HG02588 (cell line): Measurements from ENCODE around the gene POTEI.
"Not testable (repeated sequence)": the region's sequence is repeated elsewhere in the genome, so short reads cannot be mapped to it uniquely, and the experiment has no call there.

Source experiments
- ATAC-seq: cut with Tn5 transposase; IDR thresholded peaks from one replicate; pipeline ENCODE4 v1.9.1; 2021; ENCODE audit warnings: mild to moderate bottlenecking, moderate library complexity; ENCODE audit not compliant: unreplicated experiment

Gene POTEI

GRCh38 chr2:130491073-130491472 lies 18.1 kb downstream of the POTEI start:
- ATAC-seq = not testable (repeated sequence)

GRCh38 chr2:130455413-130455812 lies 53.7 kb downstream of the POTEI start:
- not testable (repeated sequence) for ATAC-seq

DNA sequence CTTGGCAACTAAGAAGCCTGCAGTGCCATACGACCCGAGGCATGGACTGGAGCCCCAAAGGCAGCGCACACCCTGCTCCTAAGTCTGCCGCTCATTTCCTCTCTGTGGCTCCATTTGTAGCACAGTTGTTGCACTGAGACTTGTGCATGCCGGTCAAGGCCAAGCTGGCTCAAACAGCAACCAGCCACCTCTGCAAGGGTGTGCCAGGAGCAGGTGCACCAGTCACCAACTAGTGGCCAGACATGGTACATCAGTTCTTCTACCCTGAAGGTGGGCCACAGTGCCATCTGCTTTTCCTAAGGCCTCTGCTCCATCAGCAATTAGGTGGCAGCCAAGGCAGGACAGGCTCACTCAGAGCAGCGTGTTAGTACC lies 54.4 kb downstream of the POTEI start:
- ATAC-seq = not testable (repeated sequence)

GRCh38 chr2:130453955-130454711 lies 55.0 kb downstream of the POTEI start:
- not testable (repeated sequence) for ATAC-seq

DNA sequence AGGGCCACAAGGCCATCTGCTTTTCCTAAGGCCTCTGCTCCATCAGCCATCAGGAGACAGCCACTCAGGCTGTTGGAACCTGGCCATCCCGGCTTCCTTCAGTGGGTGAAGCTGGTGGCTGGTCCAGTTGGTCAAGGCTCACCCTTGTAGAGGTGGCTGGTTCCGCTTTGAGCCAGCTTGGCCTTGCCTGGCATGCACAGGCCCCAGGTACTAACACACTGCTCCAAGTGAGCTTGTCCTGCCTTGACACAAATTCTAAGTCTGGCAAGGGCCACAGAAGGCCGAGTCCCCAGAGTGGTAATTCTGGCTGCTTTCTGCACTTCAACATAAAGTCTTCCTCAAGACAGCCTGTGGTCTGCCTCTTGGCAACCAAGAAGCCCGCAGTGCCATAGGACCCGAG lies 56.2 kb downstream of the POTEI start:
- ATAC-seq = not testable (repeated sequence)

GRCh38 chr2:130451823-130452222 lies 57.3 kb downstream of the POTEI start:
- ATAC-seq = not testable (repeated sequence)

- not testable (repeated sequence) for ATAC-seq
Measured at GRCh38 chr2:130451278-130451677, 57.9 kb downstream of the POTEI start.

GRCh38 chr2:130450366-130450765 lies 58.8 kb downstream of the POTEI start:
- not testable (repeated sequence) for ATAC-seq

GRCh38 chr2:130427631-130428030 lies 81.5 kb downstream of the POTEI start:
- peak; percentile 60 for ATAC-seq

DNA sequence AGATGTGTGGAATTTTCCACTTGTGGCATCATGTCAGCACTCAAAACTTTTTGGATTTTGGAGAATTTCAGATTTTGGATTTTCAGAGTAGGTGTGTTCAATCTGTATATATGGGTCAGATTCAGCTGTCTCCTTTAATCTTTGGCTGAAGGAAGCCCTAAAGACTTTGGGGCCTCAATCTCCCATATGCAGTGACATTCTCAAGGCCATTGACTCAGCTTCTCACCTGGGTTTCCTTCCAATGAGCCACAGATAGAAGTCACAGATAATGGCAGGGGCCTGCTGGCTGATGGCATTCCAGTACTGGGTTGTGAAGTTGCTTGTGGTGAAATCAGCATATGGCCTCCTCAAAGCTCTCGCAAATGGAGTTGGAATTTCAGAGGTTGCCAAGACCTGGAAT lies 90.3 kb downstream of the POTEI start:
- ATAC-seq = not testable (repeated sequence)

DNA sequence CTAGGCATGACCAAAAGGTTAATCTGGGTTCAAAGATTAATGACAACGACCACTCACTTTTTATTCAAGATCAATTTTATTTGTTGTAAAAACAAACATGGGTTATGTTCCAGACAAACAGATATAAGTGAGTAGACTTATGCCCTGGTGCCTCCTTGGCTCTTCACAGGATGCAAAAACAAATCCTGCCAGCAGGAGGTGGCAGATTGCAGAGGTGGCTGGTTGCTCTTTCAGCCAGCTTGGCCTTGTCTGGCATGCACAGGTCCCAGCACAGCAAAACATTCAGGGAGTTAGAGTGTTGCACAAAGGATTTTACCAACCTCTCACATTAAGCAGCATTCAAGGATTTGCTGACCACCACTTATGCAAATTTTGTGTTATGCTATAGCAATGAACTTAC lies 92.4 kb downstream of the POTEI start:
- not testable (repeated sequence) for ATAC-seq
